ENCODE data around the gene LDHD.

- TF ChIP-seq CTCF (optimal IDR thresholded peaks at IDR 0.05 in 1 of 3, IDR thresholded peaks at IDR 0.05 in 1 of 3, conservative IDR thresholded peaks at IDR 0.05 in 1 of 3; ENCODE audit: extremely low read depth in 1 of 3, insufficient read depth in 2 of 3, low read length in 3 of 3), result no peak
- TF ChIP-seq EZH2 (IDR thresholded peaks at IDR 0.05; ENCODE audit: low read length), result no peak
Measured at GRCh38 chr16:75114179-75114945, 2.2 kb downstream of the LDHD start.

All from keratinocyte (primary cell).